Neural cell (in vitro differentiated cells): ENCODE data around the gene CGNL1. TPM values are rescaled to one million over a fixed set of nuclear protein-coding genes. Genes with fewer than 3 reads are reported as not detected.

Experiments
- H2AFZ ChIP-seq: fragments of 200-600, 300-800 bp; sonication (generic), shearing (Covaris generic); 2 replicates; pipeline ENCODE4 v1.6.0; 2014; ENCODE audit warnings: low read depth, mild to moderate bottlenecking, antibody characterized with exemption, low read length, moderate library complexity
- H3F3A ChIP-seq: fragments of 200-600 bp; shearing (Covaris generic); 2 replicates; pipeline ENCODE4 v1.6.1; 2016; ENCODE audit warnings: mild to moderate bottlenecking, moderate library complexity, mixed read lengths, antibody characterized with exemption, low read length; ENCODE audit not compliant: insufficient read depth, poor library complexity, severe bottlenecking
- H3K27ac ChIP-seq: fragments of 200-600, 300-800 bp; sonication (generic), shearing (Covaris generic); 2 replicates; pipeline ENCODE4 v1.5.1; 2014; ENCODE audit warnings: mild to moderate bottlenecking, low read length, moderate library complexity
- H3K27me3 ChIP-seq: fragments of 300-800, 200-600 bp; sonication (generic), shearing (Covaris generic); 2 replicates; pipeline ENCODE4 v1.6.0; 2014; ENCODE audit warnings: mild to moderate bottlenecking, low read depth, low read length, moderate library complexity; ENCODE audit not compliant: insufficient read depth
- H3K36me3 ChIP-seq: fragments of 300-800, 200-600 bp; sonication (generic), shearing (Covaris generic); 2 replicates; pipeline ENCODE4 v1.5.1; 2014; ENCODE audit warnings: mild to moderate bottlenecking, antibody characterized with exemption, low read length, moderate library complexity; ENCODE audit not compliant: insufficient read depth
- H3K4me2 ChIP-seq: fragments of 300-800, 200-600 bp; sonication (generic), shearing (Covaris generic); 2 replicates; pipeline ENCODE4 v1.6.0; 2014; ENCODE audit warnings: mild to moderate bottlenecking, low read length
- H3K4me3 ChIP-seq: fragments of 300-800, 200-600 bp; sonication (generic), shearing (Covaris generic); 2 replicates; pipeline ENCODE4 v1.5.1; 2014; ENCODE audit warnings: mild to moderate bottlenecking, low read length, moderate library complexity
- H3K79me2 ChIP-seq: fragments of 200-600 bp; shearing (Covaris generic); replicated peaks from 2 replicates; pipeline ENCODE4 v1.6.0; 2014; ENCODE audit warnings: mild to moderate bottlenecking, low read length, moderate library complexity; ENCODE audit not compliant: insufficient read depth
- H3K9ac ChIP-seq: fragments of 300-800, 200-600 bp; sonication (generic), shearing (Covaris generic); 2 replicates; pipeline ENCODE4 v1.6.1; 2016; ENCODE audit warnings: mild to moderate bottlenecking, low read length, mixed read lengths
- H3K9me2 ChIP-seq: fragments of 200-600 bp; shearing (Covaris generic); 2 replicates; pipeline ENCODE4 v1.6.1; 2016; ENCODE audit warnings: mild to moderate bottlenecking, low read length, mixed read lengths; ENCODE audit not compliant: insufficient read depth
- H3K9me3 ChIP-seq: fragments of 200-600, 300-800 bp; sonication (generic), shearing (Covaris generic); 2 replicates; pipeline ENCODE4 v1.6.1; 2016; ENCODE audit warnings: mild to moderate bottlenecking, mixed run types, low read length, moderate library complexity, mixed read lengths
- H4K20me1 ChIP-seq: fragments of 200-600 bp; shearing (Covaris generic); 2 replicates; pipeline ENCODE4 v1.6.1; 2016; ENCODE audit warnings: mild to moderate bottlenecking, mixed run types; ENCODE audit not compliant: insufficient read depth
- EP300 ChIP-seq: fragments of 450-650 bp; conservative IDR thresholded peaks from 2 replicates; pipeline ENCODE4 v1.6.1; 2014; ENCODE audit warnings: antibody characterized with exemption, mild to moderate bottlenecking, moderate library complexity; ENCODE audit not compliant: poor library complexity, severe bottlenecking
- EZH2 ChIP-seq: fragments of 200-600, 300-800 bp; shearing (Covaris generic), sonication (generic); IDR thresholded peaks from 2 replicates; pipeline ENCODE4 v1.6.1; 2014; ENCODE audit warnings: antibody characterized with exemption, low read length, borderline replicate concordance, mild to moderate bottlenecking; ENCODE audit not compliant: insufficient read depth, poor library complexity, severe bottlenecking
- MXI1 ChIP-seq: fragments of 450-650 bp; conservative IDR thresholded peaks from 2 replicates; pipeline ENCODE4 v1.6.1; 2014; ENCODE audit warnings: antibody characterized with exemption, mild to moderate bottlenecking; ENCODE audit not compliant: poor library complexity, severe bottlenecking
- POLR2AphosphoS5 ChIP-seq: IDR thresholded peaks from 2 replicates; pipeline ENCODE4 v1.6.1; 2012
- RAD21 ChIP-seq: fragments of 450-650 bp; conservative IDR thresholded peaks from 2 replicates; pipeline ENCODE4 v1.6.1; 2014; ENCODE audit warnings: antibody characterized with exemption, mild to moderate bottlenecking, moderate library complexity
- SMC3 ChIP-seq: fragments of 450-650 bp; conservative IDR thresholded peaks from 2 replicates; pipeline ENCODE4 v1.6.1; 2014; ENCODE audit warnings: antibody characterized with exemption, mild to moderate bottlenecking, moderate library complexity; ENCODE audit not compliant: poor library complexity
- TAF1 ChIP-seq: IDR thresholded peaks from 2 replicates; pipeline ENCODE4 v1.6.1; 2012; ENCODE audit warnings: low read depth
- polyA plus RNA-seq: library from polyadenylated mRNA; depleted of rRNA; stranded (reverse); fragments of >200 nt; gene quantifications from 2 replicates; pipeline ENCODE4 v1.2.3, GENCODE V29; 2014
- TF ChIP-seq, protein P1 (sequence below): fragments of 450-650 bp; IDR thresholded peaks from 2 replicates; pipeline ENCODE4 v1.5.1; 2014; ENCODE audit warnings: antibody characterized with exemption, mild to moderate bottlenecking, moderate library complexity; ENCODE audit not compliant: poor library complexity, severe bottlenecking
- TF ChIP-seq, protein P2 (sequence below): IDR thresholded peaks from 2 replicates; pipeline ENCODE4 v1.6.1; 2012; ENCODE audit warnings: borderline replicate concordance

The CGNL1 gene
- polyA plus RNA-seq, 1 donor from 2014 or later: 0.26 TPM

DNA sequence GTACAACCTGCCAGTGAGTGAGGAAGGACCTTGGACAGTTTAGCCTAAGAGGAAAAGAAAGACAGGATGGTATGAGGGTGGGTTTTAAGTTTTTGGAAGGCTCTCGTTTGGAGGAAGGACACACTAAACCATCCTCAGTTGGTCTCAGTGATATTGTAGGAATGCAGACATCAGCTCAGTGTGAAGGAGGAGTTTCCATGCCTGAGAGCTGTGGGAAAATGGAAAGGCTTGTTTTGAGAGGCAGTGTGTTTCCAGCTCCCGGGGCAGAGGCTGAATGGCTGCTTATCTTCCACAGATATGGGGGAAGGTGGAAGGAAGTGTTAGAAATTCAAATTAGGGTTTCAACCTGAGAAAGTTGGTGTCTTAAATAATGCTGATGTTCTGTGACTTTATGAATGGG is 125.8 kb downstream of the CGNL1 start:
- H3K9me3 ChIP-seq: no peaks in the 10 kb centered on the region
- no peaks in the 10 kb centered on the region for H4K20me1 ChIP-seq
- no peak overlapping the region for H3K9ac ChIP-seq
- no peaks in the 10 kb centered on the region for H3F3A ChIP-seq
- no peak for TF ChIP-seq SMC3
- TF ChIP-seq EZH2: no peak
- TF ChIP-seq MXI1: no peak
- TF ChIP-seq RAD21: no peak
- no peak for TF ChIP-seq EP300
- no peak for TF ChIP-seq POLR2AphosphoS5
- TF ChIP-seq, protein P1, sequence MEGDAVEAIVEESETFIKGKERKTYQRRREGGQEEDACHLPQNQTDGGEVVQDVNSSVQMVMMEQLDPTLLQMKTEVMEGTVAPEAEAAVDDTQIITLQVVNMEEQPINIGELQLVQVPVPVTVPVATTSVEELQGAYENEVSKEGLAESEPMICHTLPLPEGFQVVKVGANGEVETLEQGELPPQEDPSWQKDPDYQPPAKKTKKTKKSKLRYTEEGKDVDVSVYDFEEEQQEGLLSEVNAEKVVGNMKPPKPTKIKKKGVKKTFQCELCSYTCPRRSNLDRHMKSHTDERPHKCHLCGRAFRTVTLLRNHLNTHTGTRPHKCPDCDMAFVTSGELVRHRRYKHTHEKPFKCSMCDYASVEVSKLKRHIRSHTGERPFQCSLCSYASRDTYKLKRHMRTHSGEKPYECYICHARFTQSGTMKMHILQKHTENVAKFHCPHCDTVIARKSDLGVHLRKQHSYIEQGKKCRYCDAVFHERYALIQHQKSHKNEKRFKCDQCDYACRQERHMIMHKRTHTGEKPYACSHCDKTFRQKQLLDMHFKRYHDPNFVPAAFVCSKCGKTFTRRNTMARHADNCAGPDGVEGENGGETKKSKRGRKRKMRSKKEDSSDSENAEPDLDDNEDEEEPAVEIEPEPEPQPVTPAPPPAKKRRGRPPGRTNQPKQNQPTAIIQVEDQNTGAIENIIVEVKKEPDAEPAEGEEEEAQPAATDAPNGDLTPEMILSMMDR: no peak
- TF ChIP-seq, protein P2, sequence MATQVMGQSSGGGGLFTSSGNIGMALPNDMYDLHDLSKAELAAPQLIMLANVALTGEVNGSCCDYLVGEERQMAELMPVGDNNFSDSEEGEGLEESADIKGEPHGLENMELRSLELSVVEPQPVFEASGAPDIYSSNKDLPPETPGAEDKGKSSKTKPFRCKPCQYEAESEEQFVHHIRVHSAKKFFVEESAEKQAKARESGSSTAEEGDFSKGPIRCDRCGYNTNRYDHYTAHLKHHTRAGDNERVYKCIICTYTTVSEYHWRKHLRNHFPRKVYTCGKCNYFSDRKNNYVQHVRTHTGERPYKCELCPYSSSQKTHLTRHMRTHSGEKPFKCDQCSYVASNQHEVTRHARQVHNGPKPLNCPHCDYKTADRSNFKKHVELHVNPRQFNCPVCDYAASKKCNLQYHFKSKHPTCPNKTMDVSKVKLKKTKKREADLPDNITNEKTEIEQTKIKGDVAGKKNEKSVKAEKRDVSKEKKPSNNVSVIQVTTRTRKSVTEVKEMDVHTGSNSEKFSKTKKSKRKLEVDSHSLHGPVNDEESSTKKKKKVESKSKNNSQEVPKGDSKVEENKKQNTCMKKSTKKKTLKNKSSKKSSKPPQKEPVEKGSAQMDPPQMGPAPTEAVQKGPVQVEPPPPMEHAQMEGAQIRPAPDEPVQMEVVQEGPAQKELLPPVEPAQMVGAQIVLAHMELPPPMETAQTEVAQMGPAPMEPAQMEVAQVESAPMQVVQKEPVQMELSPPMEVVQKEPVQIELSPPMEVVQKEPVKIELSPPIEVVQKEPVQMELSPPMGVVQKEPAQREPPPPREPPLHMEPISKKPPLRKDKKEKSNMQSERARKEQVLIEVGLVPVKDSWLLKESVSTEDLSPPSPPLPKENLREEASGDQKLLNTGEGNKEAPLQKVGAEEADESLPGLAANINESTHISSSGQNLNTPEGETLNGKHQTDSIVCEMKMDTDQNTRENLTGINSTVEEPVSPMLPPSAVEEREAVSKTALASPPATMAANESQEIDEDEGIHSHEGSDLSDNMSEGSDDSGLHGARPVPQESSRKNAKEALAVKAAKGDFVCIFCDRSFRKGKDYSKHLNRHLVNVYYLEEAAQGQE: no peak
- TF ChIP-seq TAF1: no peak
- H3K4me2 ChIP-seq: no peak overlapping the region
- no peak overlapping the region for H2AFZ ChIP-seq
- no peak overlapping the region for H3K27ac ChIP-seq
- no peaks in the 10 kb centered on the region for H3K27me3 ChIP-seq
- no peaks in the 10 kb centered on the region for H3K36me3 ChIP-seq
- H3K9me2 ChIP-seq: no peaks in the 10 kb centered on the region
- H3K79me2 ChIP-seq: no peaks in the 10 kb centered on the region
- H3K4me3 ChIP-seq: no peak overlapping the region

DNA sequence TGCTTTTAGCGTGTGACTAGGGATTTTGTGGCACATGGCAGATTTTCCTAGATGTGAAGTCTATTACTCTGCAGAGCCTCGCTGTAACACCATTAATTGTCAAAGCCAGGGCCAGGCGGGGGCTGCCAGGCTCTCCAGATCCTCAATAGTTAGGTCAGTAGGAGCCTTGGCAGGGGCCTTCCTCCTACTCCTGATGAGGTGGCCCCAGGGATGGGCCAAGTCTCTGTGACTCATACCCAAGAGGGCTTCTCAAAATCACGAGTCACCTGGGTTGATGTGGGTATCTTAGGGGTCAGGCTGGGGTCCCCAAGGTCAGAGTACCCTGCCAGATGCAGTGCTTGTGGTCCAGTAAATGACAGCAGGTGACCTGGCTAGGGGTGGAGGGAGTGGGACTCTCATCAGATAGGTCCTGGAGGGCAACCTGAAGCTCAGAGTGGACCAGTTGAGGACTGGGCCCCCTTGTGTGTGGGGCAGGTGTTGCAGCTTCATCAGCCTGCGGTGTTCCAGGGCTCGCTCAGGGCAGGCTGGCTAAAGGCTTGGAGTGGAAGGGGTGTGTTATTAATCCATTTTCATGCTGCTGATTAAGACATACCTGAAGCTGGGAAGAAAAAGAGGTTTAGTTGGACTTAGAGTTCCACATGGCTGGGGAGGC is 126.9 kb downstream of the CGNL1 start:
- no peak overlapping the region for H3K27ac ChIP-seq
- TF ChIP-seq EZH2 (no peak), POLR2AphosphoS5 (no peak), MXI1 (no peak), EP300 (no peak), RAD21 (no peak), SMC3 (no peak), TAF1 (no peak)
- TF ChIP-seq, protein P1: no peak
- TF ChIP-seq, protein P2: no peak
- H3K9me3 ChIP-seq: no peaks in the 10 kb centered on the region
- no peaks in the 10 kb centered on the region for H3K79me2 ChIP-seq
- H3F3A ChIP-seq: no peaks in the 10 kb centered on the region
- H3K4me2 ChIP-seq: no peak overlapping the region
- H3K27me3 ChIP-seq: no peaks in the 10 kb centered on the region
- no peaks in the 10 kb centered on the region for H3K36me3 ChIP-seq
- no peak overlapping the region for H2AFZ ChIP-seq
- H4K20me1 ChIP-seq: no peaks in the 10 kb centered on the region
- no peak overlapping the region for H3K9ac ChIP-seq
- H3K9me2 ChIP-seq: no peaks in the 10 kb centered on the region
- H3K4me3 ChIP-seq: no peak overlapping the region
